DOHH2 (cell line): ENCODE measurements around the gene IFI44L.

Source experiments
- EZH2phosphoT487 ChIP-seq: fragments of 200-600 bp; sonication (generic); IDR thresholded peaks from 2 replicates; pipeline ENCODE4 v1.6.1; 2017; ENCODE audit warnings: borderline replicate concordance, mild to moderate bottlenecking, antibody characterized with exemption, low read length, moderate library complexity, mixed read lengths
- TF ChIP-seq, protein P1 (sequence below): fragments of 200-600 bp; sonication (generic); IDR thresholded peaks from one replicate; pipeline ENCODE4 v1.5.1; 2014; ENCODE audit warnings: antibody characterized with exemption, mild to moderate bottlenecking, low read depth, low read length; ENCODE audit not compliant: poor library complexity, severe bottlenecking

- TF ChIP-seq, protein P1, sequence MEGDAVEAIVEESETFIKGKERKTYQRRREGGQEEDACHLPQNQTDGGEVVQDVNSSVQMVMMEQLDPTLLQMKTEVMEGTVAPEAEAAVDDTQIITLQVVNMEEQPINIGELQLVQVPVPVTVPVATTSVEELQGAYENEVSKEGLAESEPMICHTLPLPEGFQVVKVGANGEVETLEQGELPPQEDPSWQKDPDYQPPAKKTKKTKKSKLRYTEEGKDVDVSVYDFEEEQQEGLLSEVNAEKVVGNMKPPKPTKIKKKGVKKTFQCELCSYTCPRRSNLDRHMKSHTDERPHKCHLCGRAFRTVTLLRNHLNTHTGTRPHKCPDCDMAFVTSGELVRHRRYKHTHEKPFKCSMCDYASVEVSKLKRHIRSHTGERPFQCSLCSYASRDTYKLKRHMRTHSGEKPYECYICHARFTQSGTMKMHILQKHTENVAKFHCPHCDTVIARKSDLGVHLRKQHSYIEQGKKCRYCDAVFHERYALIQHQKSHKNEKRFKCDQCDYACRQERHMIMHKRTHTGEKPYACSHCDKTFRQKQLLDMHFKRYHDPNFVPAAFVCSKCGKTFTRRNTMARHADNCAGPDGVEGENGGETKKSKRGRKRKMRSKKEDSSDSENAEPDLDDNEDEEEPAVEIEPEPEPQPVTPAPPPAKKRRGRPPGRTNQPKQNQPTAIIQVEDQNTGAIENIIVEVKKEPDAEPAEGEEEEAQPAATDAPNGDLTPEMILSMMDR = no peak
- TF ChIP-seq EZH2phosphoT487 = no peak
Observed at GRCh38 chr1:78591971-78592370, 28.3 kb upstream of the IFI44L start.
